HG03159 (cell line): Measurements from ENCODE around the gene BRD3.
A peak's percentile ranks its signal among the peaks of the same experiment; 100 is the strongest.

Source experiments
- ATAC-seq: cut with Tn5 transposase; IDR thresholded peaks from one replicate; pipeline ENCODE4 v1.9.1; 2021; ENCODE audit warnings: mild to moderate bottlenecking, moderate library complexity; ENCODE audit not compliant: unreplicated experiment

The BRD3 gene

GRCh38 chr9:134024828-134025605, 42.8 kb downstream of the BRD3 start, which contains the start of gene BRD3OS:
Gene BRD3OS (plus strand): TSS chr9:134025481. CDS start chr9:134026748, 1,267 bp downstream.
- peak; percentile 80 for ATAC-seq

- no peak for ATAC-seq
Measured at GRCh38 chr9:134024214-134024792, 43.5 kb downstream of the BRD3 start.

- ATAC-seq = no peak
Measured at GRCh38 chr9:134014946-134015345, 52.9 kb downstream of the BRD3 start.

GRCh38 chr9:134011401-134011800, 56.4 kb downstream of the BRD3 start:
- ATAC-seq = no peak

- ATAC-seq = no peak
Measured at GRCh38 chr9:134010310-134011173, 57.3 kb downstream of the BRD3 start.

GRCh38 chr9:134007571-134007970, 60.3 kb downstream of the BRD3 start:
- no peak for ATAC-seq

GRCh38 chr9:134007150-134007549, 60.7 kb downstream of the BRD3 start:
- ATAC-seq = no peak

GRCh38 chr9:134005381-134005780, 62.4 kb downstream of the BRD3 start:
- no peak for ATAC-seq

GRCh38 chr9:134004881-134005280, 62.9 kb downstream of the BRD3 start:
- no peak for ATAC-seq

GRCh38 chr9:134004131-134004873, 63.5 kb downstream of the BRD3 start:
- no peak for ATAC-seq

- ATAC-seq = no peak
Measured at GRCh38 chr9:134003237-134003636, 64.6 kb downstream of the BRD3 start.

GRCh38 chr9:134002796-134003195, 65.0 kb downstream of the BRD3 start:
- no peak for ATAC-seq

GRCh38 chr9:133999851-134000265, 68.0 kb downstream of the BRD3 start:
- no peak for ATAC-seq

- no peak for ATAC-seq
Measured at GRCh38 chr9:133998915-133999595, 68.8 kb downstream of the BRD3 start.

GRCh38 chr9:133997584-133997983, 70.2 kb downstream of the BRD3 start:
- no peak for ATAC-seq

GRCh38 chr9:133996531-133997520, 71.0 kb downstream of the BRD3 start:
- ATAC-seq = no peak

GRCh38 chr9:133995012-133995896, 72.6 kb downstream of the BRD3 start:
- ATAC-seq = no peak
